ENCODE measurements around the gene LMOD2.
"Not testable (repeated sequence)": the region's sequence is repeated elsewhere in the genome, so short reads cannot be mapped to it uniquely, and the experiment has no call there.

Gene LMOD2, protein sequence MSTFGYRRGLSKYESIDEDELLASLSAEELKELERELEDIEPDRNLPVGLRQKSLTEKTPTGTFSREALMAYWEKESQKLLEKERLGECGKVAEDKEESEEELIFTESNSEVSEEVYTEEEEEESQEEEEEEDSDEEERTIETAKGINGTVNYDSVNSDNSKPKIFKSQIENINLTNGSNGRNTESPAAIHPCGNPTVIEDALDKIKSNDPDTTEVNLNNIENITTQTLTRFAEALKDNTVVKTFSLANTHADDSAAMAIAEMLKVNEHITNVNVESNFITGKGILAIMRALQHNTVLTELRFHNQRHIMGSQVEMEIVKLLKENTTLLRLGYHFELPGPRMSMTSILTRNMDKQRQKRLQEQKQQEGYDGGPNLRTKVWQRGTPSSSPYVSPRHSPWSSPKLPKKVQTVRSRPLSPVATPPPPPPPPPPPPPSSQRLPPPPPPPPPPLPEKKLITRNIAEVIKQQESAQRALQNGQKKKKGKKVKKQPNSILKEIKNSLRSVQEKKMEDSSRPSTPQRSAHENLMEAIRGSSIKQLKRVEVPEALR

GRCh38 chr7:123655614-123656013 lies at the start of gene LMOD2:
TSS of gene LMOD2 (plus strand) at chr7:123655866. CDS start at chr7:123655964, 98 bp downstream.
- DNase-seq (ENCODE audit: low read depth, low spot score) = no peak

- no peak for DNase-seq (ENCODE audit: low read depth, low spot score)
Measured at GRCh38 chr7:123607423-123607975, 48.2 kb upstream of the LMOD2 start.

DNA sequence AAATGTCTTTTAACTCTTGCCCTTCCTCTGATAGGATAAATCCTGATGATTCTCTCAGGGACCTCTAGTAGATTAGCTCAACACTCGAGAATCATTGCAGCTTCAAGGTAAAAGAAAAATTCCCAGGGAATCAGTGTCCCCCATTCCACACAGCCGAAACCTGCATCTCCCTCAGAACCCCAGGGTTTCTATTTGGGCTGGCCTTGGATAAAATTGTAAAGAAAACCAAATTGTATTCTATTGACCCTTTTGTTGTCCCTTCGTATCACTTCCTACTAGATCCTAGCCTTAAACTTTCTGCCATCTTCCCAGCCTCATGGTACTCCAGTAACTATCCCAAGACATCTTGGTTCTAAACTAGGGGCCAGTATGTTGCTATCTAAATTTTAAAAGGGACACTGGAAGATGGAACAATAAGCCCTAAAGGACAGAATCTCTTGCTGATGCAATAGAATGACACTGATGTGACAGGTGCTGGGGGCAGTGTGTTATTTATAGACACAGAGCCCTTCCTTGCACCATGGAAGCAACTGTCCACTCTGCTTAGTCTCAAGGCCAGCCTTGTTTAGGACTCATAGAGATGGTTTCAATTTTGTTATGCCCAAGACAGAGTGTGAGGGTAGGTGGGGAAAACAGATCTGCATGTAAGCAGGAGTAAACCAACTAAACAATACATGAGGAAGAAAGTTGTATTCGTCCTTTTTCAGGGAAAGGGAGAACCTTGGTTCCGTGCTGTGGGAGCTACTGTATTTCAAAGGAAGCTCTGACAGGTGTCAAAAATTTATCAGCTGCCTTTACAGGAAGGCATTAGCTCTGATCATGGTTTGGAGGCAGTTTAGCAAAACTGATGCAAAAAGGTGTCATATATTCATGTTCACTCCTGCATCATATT lies 46.4 kb upstream of the LMOD2 start:
- no peak for DNase-seq (ENCODE audit: low read depth, low spot score)

GRCh38 chr7:123609883-123610239 lies 45.8 kb upstream of the LMOD2 start:
- no peak for DNase-seq (ENCODE audit: low read depth, low spot score)

DNA sequence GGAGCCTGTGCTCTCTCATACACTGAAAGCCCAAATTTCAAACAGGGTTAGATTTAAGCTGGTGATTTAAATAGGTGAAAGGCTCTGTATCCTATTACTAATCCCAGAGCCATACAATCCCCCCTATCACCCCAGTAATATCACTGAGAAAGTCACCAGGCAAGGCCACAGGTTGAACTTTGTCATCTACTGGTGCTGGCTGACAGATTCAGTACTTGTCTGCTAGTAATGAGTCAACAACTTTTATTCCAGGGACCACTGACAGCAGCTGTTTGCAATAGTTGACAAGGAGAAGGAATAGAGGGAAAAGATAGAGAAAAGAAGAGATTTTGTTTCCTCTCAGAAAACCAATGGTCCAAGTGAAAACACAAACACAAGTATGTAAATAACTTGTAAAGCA lies 43.6 kb upstream of the LMOD2 start:
- DNase-seq (ENCODE audit: low read depth, low spot score) = no peak

GRCh38 chr7:123615344-123615743 lies 40.3 kb upstream of the LMOD2 start:
- DNase-seq (ENCODE audit: low read depth, low spot score) = no peak

DNA sequence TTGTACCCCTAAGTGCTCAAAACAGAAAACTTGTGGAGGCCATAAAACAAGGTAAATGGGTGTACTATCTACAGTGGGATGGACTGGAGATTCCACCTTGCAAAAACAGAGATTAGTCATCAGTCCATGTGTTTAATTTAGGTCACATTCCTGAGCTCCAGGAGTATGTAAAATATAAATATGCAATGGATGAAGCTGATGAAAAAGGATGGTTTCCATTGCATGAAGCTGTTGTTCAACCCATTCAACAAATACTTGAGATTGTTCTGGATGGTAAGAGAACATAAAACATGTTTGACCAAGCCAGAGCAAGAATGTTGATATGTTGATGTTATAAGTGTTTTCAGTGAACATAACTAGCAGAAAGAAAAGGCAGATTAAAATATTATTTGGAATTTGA lies 39.4 kb upstream of the LMOD2 start:
- no peak for DNase-seq (ENCODE audit: low read depth, low spot score)

DNA sequence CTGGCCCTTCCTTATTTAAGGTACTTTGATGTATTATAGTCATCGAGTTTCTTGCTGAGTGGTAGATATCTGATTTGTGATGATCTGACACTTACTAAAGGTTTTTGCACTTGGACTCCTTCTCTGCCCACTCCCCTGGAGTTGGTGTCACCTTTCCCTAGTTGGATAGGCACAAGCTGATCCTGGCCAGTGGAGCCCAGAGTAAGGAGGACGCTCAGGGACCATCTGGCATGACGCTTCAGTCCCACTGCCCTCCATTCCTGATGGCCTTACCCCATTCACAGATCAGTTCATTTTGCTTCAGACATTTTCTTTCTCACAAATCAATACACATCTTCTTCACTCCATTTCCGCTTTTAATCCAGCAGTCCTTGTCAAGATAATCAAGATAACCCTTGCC lies 34.0 kb upstream of the LMOD2 start:
- DNase-seq (ENCODE audit: low read depth, low spot score) = no peak

- DNase-seq (ENCODE audit: low read depth, low spot score) = no peak
Measured at GRCh38 chr7:123622660-123623386, 32.8 kb upstream of the LMOD2 start.

GRCh38 chr7:123624527-123625183 lies 31.0 kb upstream of the LMOD2 start:
- DNase-seq (ENCODE audit: low read depth, low spot score) = no peak

GRCh38 chr7:123625254-123625653 lies 30.4 kb upstream of the LMOD2 start:
- no peak for DNase-seq (ENCODE audit: low read depth, low spot score)

DNA sequence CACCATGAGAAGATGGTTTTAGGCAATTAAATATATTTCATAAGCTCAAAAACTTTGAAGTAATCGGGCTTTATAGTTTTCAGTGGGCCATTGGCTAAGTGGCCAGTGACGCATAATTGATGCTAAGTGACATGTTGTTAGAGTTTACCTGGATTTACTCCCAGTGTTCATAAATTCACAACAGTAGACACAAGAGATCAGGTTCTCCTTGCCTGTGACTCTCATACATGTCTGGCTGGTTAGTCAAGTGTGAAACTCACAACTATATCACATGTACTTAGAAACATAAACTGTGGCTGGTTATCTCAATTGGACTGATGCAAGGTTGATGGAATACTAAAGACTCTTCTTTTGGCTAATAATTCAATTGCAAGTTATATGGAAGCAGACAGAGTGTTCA lies 27.8 kb upstream of the LMOD2 start:
- no peak for DNase-seq (ENCODE audit: low read depth, low spot score)

GRCh38 chr7:123628829-123629228 lies 26.8 kb upstream of the LMOD2 start:
- no peak for DNase-seq (ENCODE audit: low read depth, low spot score)

DNA sequence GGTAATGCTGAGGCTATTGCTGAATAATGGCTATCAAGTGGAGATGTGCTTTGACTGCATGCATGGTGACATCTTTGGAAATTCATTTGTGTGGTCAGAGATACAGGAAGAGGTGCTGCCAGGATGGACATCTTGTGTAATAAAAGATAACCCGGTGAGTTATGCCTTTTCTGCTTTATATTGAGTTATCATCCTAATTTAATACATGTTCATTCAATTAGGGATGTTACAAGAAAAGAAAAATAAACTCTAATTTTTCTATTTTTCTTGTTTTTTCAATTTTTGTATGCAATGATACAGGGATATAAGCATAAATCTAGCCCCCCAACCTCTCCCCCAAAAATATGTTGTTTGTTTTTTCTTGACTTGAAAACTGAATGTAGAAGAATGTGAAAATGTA lies 26.4 kb upstream of the LMOD2 start:
- DNase-seq (ENCODE audit: low read depth, low spot score) = no peak

- no peak for DNase-seq (ENCODE audit: low read depth, low spot score)
Measured at GRCh38 chr7:123632808-123633207, 22.9 kb upstream of the LMOD2 start.

DNA sequence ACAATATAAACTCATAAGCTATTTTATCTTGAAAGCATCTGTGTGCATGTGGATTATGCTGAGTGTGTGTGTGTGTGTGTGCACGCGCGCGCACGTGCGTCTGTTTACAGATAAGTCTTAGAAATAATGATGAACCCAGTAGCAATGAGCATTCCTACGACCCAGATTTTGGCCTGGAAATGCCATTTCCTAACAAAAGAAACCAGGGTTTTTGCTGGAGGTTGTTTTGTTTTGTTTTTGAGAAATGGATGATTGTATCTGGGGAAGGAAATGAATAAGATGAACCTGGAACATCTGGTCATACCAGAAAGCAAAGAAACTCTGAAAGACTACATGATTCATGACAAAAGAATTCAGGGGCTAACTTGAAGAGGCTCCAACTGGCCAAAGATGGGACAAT lies 22.1 kb upstream of the LMOD2 start:
- no peak for DNase-seq (ENCODE audit: low read depth, low spot score)

DNA sequence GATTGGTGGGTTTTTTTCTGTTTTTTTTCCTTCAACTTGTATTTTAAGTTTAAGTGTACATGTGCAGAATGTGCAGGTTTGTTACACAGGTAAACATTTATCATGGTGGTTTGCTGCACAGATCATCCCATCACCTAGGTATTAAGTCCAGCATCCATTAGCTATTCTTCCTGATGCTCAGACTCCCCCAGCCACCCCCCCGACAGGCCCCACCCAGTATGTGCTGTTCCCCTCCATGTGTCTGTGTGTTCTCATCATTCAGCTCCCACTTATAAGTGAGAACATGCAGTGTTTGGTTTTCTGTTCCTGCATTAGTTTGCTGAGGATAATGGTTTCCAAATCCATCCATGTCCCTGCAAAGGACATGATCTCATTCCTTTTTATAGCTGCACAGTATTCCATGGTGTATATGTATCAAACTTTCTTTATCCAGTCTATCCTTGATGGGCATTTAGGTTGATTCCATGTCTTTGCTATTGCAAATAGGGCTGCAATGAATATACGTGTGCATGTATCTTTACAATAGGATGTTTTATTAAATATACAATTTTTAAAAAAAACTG lies 21.6 kb upstream of the LMOD2 start:
- DNase-seq (ENCODE audit: low read depth, low spot score) = not testable (repeated sequence)

DNA sequence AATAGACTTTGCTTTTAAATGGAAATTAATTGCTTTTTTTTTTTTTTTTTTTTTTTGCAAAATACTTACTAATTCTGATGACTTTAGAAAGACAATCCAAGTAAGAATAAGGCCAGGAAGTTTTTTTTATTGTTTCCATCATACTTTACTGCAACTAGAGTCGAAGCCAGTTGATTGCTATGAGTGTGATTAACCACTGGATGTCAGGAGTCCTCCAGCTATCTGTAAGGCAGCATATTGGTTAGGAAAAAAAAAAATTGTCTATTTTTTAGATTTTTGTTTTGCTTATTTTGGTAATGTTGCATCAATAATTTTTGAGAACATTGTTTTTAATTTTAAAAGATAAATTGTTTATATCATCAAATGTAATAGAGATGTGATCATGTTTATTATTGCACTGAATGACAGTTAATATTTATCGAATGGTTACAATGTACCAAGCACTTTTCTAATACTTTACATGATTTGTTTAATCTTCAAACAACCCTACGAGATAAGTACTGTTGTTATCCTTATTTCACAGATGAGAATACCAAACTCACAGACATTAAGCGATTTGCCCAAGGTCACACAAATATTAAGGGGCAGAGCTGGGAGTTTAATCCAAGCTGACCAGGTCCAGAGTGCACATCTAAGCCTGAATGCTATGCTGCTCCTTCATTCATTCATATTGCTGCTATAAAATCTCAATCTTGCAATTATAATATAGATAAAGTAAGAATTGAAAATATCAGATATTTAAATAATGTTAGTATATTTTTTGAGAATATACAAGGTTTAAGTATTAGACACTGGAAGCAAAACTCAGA lies 19.9 kb upstream of the LMOD2 start:
- no peak for DNase-seq (ENCODE audit: low read depth, low spot score)

- DNase-seq (ENCODE audit: low read depth, low spot score) = no peak
Measured at GRCh38 chr7:123637203-123637602, 18.5 kb upstream of the LMOD2 start.

DNA sequence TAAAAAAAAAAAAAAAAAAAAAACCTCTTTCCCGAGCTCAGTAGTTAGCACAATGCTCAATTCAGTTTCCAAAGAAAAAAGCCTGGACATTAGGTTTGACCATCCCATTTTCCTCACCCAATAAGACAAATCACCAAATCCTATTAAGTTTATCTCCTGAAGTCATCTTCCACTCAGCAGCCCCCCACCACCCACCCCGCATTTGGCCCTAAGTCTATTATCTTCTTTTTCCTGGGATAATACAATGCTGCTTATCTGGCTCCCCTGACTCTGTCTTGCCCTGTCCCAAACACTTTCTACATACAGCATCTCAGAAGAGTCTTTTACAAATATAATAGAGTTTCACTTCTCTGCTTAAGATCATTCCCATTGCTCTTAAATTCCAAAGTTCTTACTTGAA lies 17.8 kb upstream of the LMOD2 start:
- no peak for DNase-seq (ENCODE audit: low read depth, low spot score)
